Esophagus muscularis mucosa (tissue), 4 donors: ENCODE measurements around the gene THRB. TPM values are rescaled to one million over a fixed set of nuclear protein-coding genes. Genes with fewer than 3 reads are reported as not detected.

Experiments used
- DNase-seq: peaks from one replicate; pipeline ENCODE4 v3.0.0-alpha.2; 2017; ENCODE audit errors: extremely low spot score
- H3K27ac ChIP-seq, 4 donors: fragments of 200-600 bp; sonication (generic); replicated peaks in 1 of 4; 1 replicate in 3 of 4; 2 replicates in 1 of 4; pipeline ENCODE4 v1.5.1; 2016 to 2019; ENCODE audit warnings: mild to moderate bottlenecking in 1 of 4
- H3K27me3 ChIP-seq, 4 donors: fragments of 200-600 bp; sonication (generic); one replicate each; pipeline versions ENCODE4 v1.5.1 to v1.6.0; 2016 to 2019
- H3K36me3 ChIP-seq, 4 donors: fragments of 200-600 bp; sonication (generic); one replicate each; pipeline ENCODE4 v1.5.1; 2016 to 2019
- H3K4me1 ChIP-seq, 4 donors: fragments of 200-600 bp; sonication (generic); one replicate each; pipeline ENCODE4 v1.5.1; 2016 to 2019
- H3K4me3 ChIP-seq, 4 donors: fragments of 200-600 bp; sonication (generic); 1 replicate in 2 of 4; 2 replicates in 2 of 4; pipeline ENCODE4 v1.5.1; 2016 to 2019; ENCODE audit warnings: mild to moderate bottlenecking in 4 of 4, moderate library complexity in 1 of 4
- H3K9me3 ChIP-seq, 4 donors: fragments of 200-600 bp; sonication (generic); 1 replicate in 3 of 4; 2 replicates in 1 of 4; pipeline ENCODE4 v1.5.1; 2016 to 2019
- CTCF ChIP-seq, 3 experiments: fragments of 200-600 bp in 2 of 3; fragments of 450-650 bp in 1 of 3; sonication (generic) in 2 of 3; IDR thresholded peaks; one replicate each; pipeline ENCODE4 v1.5.1; 2017 to 2019; ENCODE audit warnings: antibody characterized with exemption in 3 of 3, mild to moderate bottlenecking in 2 of 3, moderate library complexity in 1 of 3
- EP300 ChIP-seq: sonication (generic); formaldehyde crosslinking; IDR thresholded peaks from one replicate; pipeline ENCODE4 v1.6.1; 2017; ENCODE audit warnings: antibody characterized with exemption
- POLR2A ChIP-seq: fragments of 450-650 bp; IDR thresholded peaks from one replicate; pipeline ENCODE4 v1.6.1; 2017; ENCODE audit warnings: antibody characterized with exemption, moderate library complexity, mild to moderate bottlenecking, low read depth
- POLR2AphosphoS5 ChIP-seq, 2 donors: sonication (generic); formaldehyde crosslinking; IDR thresholded peaks; one replicate each; pipeline ENCODE4 v1.6.1; 2017; ENCODE audit warnings: antibody characterized with exemption in 2 of 2
- WGBS: methylation state at CpG from one replicate; pipeline ENCODE4 v1.1.5; 2018; 5-methylcytosine and 5-hydroxymethylcytosine counted together
- intact Hi-C: fragments of 100-400 bp; cut with DNase I; formaldehyde crosslinking; loops from one replicate; pipeline ENCODE4 v1.15.1; 2023
- total RNA-seq, 4 donors: library from RNA; depleted of rRNA; stranded (reverse); fragments of >200 nt; gene quantifications; one replicate each; pipeline versions ENCODE4 v1.1.0 to v1.2.1, GENCODE V29; 2016

The THRB gene
- total RNA-seq: 10 to 100 TPM; 31.5 to 68.6 (median 39.3) TPM

GRCh38 chr3:24494618-24495325 is at the start of gene THRB:
THRB (minus strand) TSS chr3:24494850.
- no peaks in the 10 kb centered on the region for H3K36me3 ChIP-seq
- H3K27me3 ChIP-seq: no peaks in the 10 kb centered on the region
- 1% methylated on average over 34 of the region's 80 CpGs for WGBS
- H3K27ac ChIP-seq: peak within 1 kb of the TSS; percentile 92 to 97 (median 96)
- no peak for DNase-seq
- H3K4me3 ChIP-seq: peak within 1 kb of the TSS; percentile 80 to 93 (median 86)
- no peaks in the 10 kb centered on the region for H3K9me3 ChIP-seq
- TF ChIP-seq EP300: no peak
- TF ChIP-seq CTCF (IDR thresholded peaks at IDR 0.05): peak in 1 of 3 experiments; percentile 52
- TF ChIP-seq POLR2AphosphoS5 (IDR thresholded peaks at IDR 0.05): peak; percentile 48 to 77
- peak; percentile 62 for TF ChIP-seq POLR2A
- H3K4me1 ChIP-seq: peaks cover 24 to 56% (median 51%) of the 10 kb centered on the region in 4 donors
- intact Hi-C loops: loop anchor here (5.0 kb wide), 3 partner anchors 132 to 497 kb away; no protein-coding TSS in a partner anchor

- 86% methylated on average over 1 of the region's 1 CpG for WGBS
- intact Hi-C loops: no loop called here
- H3K27ac ChIP-seq: no peak overlapping the region
- H3K4me1 ChIP-seq: peaks cover 0 to 7% (median 5%) of the 10 kb centered on the region in 4 donors
- no peak overlapping the region for H3K4me3 ChIP-seq
- no peak for DNase-seq
- H3K27me3 ChIP-seq: no peaks in the 10 kb centered on the region
- no peak for TF ChIP-seq CTCF (IDR thresholded peaks at IDR 0.05)
- no peak for TF ChIP-seq POLR2AphosphoS5 (IDR thresholded peaks at IDR 0.05)
- no peak for TF ChIP-seq POLR2A
- TF ChIP-seq EP300: no peak
- no peaks in the 10 kb centered on the region for H3K9me3 ChIP-seq
- no peaks in the 10 kb centered on the region for H3K36me3 ChIP-seq
Measured at GRCh38 chr3:24541935-24542334, 47.3 kb upstream of the THRB start.

- Histone ChIP-seq H3K36me3 (no peaks in the 10 kb centered on the region), H3K27ac (no peak overlapping the region), H3K4me1 (peaks cover 0 to 4% (median 2%) of the 10 kb centered on the region in 4 donors), H3K4me3 (no peak overlapping the region), H3K9me3 (no peaks in the 10 kb centered on the region), H3K27me3 (no peaks in the 10 kb centered on the region)
- no peak for DNase-seq
- WGBS: 89% methylated on average over 2 of the region's 2 CpGs
- no peak for TF ChIP-seq POLR2A
- intact Hi-C loops: no loop called here
Measured at GRCh38 chr3:24540821-24541220, 46.2 kb upstream of the THRB start.

- no peak for TF ChIP-seq CTCF (IDR thresholded peaks at IDR 0.05)
- no peak for TF ChIP-seq POLR2AphosphoS5 (IDR thresholded peaks at IDR 0.05)
- TF ChIP-seq EP300: no peak
- no peak for TF ChIP-seq POLR2A
- Histone ChIP-seq H3K36me3 (no peaks in the 10 kb centered on the region), H3K27ac (no peak overlapping the region), H3K27me3 (no peaks in the 10 kb centered on the region), H3K4me1 (no peaks in the 10 kb centered on the region), H3K4me3 (no peak overlapping the region), H3K9me3 (no peaks in the 10 kb centered on the region)
- no peak for DNase-seq
- WGBS: 67% methylated on average over 2 of the region's 2 CpGs
- intact Hi-C loops: no loop called here
Measured at GRCh38 chr3:24539699-24540098, 45.0 kb upstream of the THRB start.

- TF ChIP-seq POLR2AphosphoS5 (IDR thresholded peaks at IDR 0.05) (no peak), POLR2A (no peak), EP300 (no peak), CTCF (IDR thresholded peaks at IDR 0.05) (no peak)
- Histone ChIP-seq H3K36me3 (no peaks in the 10 kb centered on the region), H3K27ac (no peak overlapping the region)
Measured at GRCh38 chr3:24538891-24539290, 44.2 kb upstream of the THRB start.

More at GRCh38 chr3:24538891-24539290, 44.2 kb upstream of the THRB start:
- Histone ChIP-seq H3K4me3 (no peak overlapping the region), H3K4me1 (no peaks in the 10 kb centered on the region), H3K9me3 (no peaks in the 10 kb centered on the region), H3K27me3 (no peaks in the 10 kb centered on the region)
- DNase-seq: no peak
- intact Hi-C loops: no loop called here
- 100% methylated on average over 2 of the region's 2 CpGs for WGBS
